K562 (cell line): ENCODE data around the gene AHCYL2. TPM values are rescaled to one million over a fixed set of nuclear protein-coding genes. Genes with fewer than 3 reads are reported as not detected.
A peak's percentile ranks its signal among the peaks of the same experiment; 100 is the strongest.

Source experiments
- BRF1 ChIP-seq: IDR thresholded peaks from 3 replicates; pipeline ENCODE4 v1.6.1; 2011; ENCODE audit warnings: borderline replicate concordance, mild to moderate bottlenecking; ENCODE audit not compliant: insufficient read length; ENCODE audit errors: extremely low read depth
- CBX8 ChIP-seq: fragments of 200-600 bp; sonication (generic); IDR thresholded peaks from 2 replicates; pipeline ENCODE4 v1.6.1; 2012; ENCODE audit warnings: borderline replicate concordance, mixed run types, low read depth, mild to moderate bottlenecking, moderate library complexity, mixed read lengths, low read length, control low read depth, inconsistent platforms; ENCODE audit not compliant: poor library complexity, severe bottlenecking; ENCODE audit errors: extremely low read depth
- CTBP1 ChIP-seq: fragments of 450-650 bp; IDR thresholded peaks from 2 replicates; pipeline ENCODE4 v1.6.1; 2016; ENCODE audit warnings: borderline replicate concordance
- EWSR1 ChIP-seq: fragments of 450-650 bp; IDR thresholded peaks from 2 replicates; pipeline ENCODE4 v1.6.1; 2018; ENCODE audit warnings: borderline replicate concordance, mild to moderate bottlenecking, low read depth, moderate library complexity; ENCODE audit not compliant: partially characterized antibody
- FUS ChIP-seq: fragments of 200-400 bp; formaldehyde crosslinking; optimal IDR thresholded peaks from 2 replicates; pipeline ENCODE3; 2017; ENCODE audit warnings: low read depth, low read length
- KAT8 ChIP-seq: fragments of 450-650 bp; IDR thresholded peaks from 2 replicates; pipeline ENCODE4 v1.6.1; 2016; ENCODE audit warnings: low read depth, mild to moderate bottlenecking
- MEIS2 ChIP-seq: fragments of 450-650 bp; IDR thresholded peaks from 2 replicates; pipeline ENCODE4 v1.6.1; 2014; ENCODE audit warnings: mild to moderate bottlenecking; ENCODE audit not compliant: partially characterized antibody
- MTA3 ChIP-seq: fragments of 450-650 bp; formaldehyde crosslinking; IDR thresholded peaks from 2 replicates; pipeline ENCODE4 v1.6.1; 2017; ENCODE audit warnings: mild to moderate bottlenecking, borderline replicate concordance
- NCOA1 ChIP-seq: fragments of 450-650 bp; IDR thresholded peaks from 2 replicates; pipeline ENCODE4 v1.6.1; 2016; ENCODE audit warnings: low read depth
- PHF8 ChIP-seq: fragments of 200-600 bp; sonication (generic); IDR thresholded peaks from 2 replicates; pipeline ENCODE4 v1.6.1; 2012; ENCODE audit warnings: mixed run types, mild to moderate bottlenecking, inconsistent platforms, low read length, moderate library complexity, borderline replicate concordance
- POLR3G ChIP-seq: IDR thresholded peaks from 2 replicates; pipeline ENCODE4 v1.6.1; 2011; ENCODE audit not compliant: insufficient read length, insufficient replicate concordance; ENCODE audit errors: extremely low read depth
- TEAD4 ChIP-seq, 2 experiments: sonication (generic) in 1 of 2; formaldehyde crosslinking in 1 of 2; IDR thresholded peaks; 2 replicates each; pipeline versions ENCODE4 v1.6.1 to v1.8.0; 2012 to 2022; ENCODE audit warnings: borderline replicate concordance in 1 of 2, inconsistent platforms in 1 of 2, low read length in 1 of 2, mild to moderate bottlenecking in 1 of 2, missing genetic modification reagents in 1 of 2
- YBX1 ChIP-seq: fragments of 450-650 bp; IDR thresholded peaks from 2 replicates; pipeline ENCODE4 v1.7.1; 2016; ENCODE audit warnings: mild to moderate bottlenecking
- ZNF280A ChIP-seq: fragments of 450-650 bp; IDR thresholded peaks from 2 replicates; pipeline ENCODE4 v1.6.1; 2018; ENCODE audit warnings: mild to moderate bottlenecking, low read depth; ENCODE audit not compliant: partially characterized antibody
- polyA plus RNA-seq, 8 experiments: library from polyadenylated mRNA; depleted of rRNA in 4 of 8; stranded (reverse) in 5 of 8; unstranded in 3 of 8; fragments of >200 nt; fragmentation: Nextera tagmentation in 2 of 8; fragmentation: Illumina TruSeq in 1 of 8; extraction: Ambion mirVana in 2 of 8; extraction: Trizol in 1 of 8; gene quantifications; 2 replicates each; pipeline versions ENCODE4 v1.2.1 to v1.2.3, GENCODE V29; 2011 to 2014; ENCODE audit warnings: inconsistent platforms in 1 of 8, missing spikeins in 1 of 8
- total RNA-seq, 7 experiments: library from RNA; depleted of rRNA in 6 of 7; stranded (reverse); fragments of >200 nt in 6 of 7; fragmentation: Illumina TruSeq in 2 of 7; extraction: Trizol in 2 of 7; gene quantifications; 2 replicates each; pipeline versions ENCODE4 v1.2.1 to v1.2.3, GENCODE V29; 2011 to 2021; ENCODE audit warnings: low replicate concordance in 1 of 7
- TF ChIP-seq, protein P1 (sequence below): fragments of 250-450 bp; sonication (Bioruptor Pico); IDR thresholded peaks from 2 replicates; pipeline ENCODE4 v1.4.0; 2020
- TF ChIP-seq, protein P2 (sequence below): fragments of 150-350 bp; IDR thresholded peaks from 2 replicates; pipeline ENCODE4 v1.6.1; 2014; ENCODE audit warnings: low read depth, mild to moderate bottlenecking, low read length, borderline replicate concordance

AHCYL2 gene
- total and polyA plus RNA-seq, 9 of the 15 experiments (the other 6 are each of a cell fraction or from before 2014, with no cell fraction given), result 0.93 to 10.5 (median 5.2) TPM

- TF ChIP-seq, protein P1, sequence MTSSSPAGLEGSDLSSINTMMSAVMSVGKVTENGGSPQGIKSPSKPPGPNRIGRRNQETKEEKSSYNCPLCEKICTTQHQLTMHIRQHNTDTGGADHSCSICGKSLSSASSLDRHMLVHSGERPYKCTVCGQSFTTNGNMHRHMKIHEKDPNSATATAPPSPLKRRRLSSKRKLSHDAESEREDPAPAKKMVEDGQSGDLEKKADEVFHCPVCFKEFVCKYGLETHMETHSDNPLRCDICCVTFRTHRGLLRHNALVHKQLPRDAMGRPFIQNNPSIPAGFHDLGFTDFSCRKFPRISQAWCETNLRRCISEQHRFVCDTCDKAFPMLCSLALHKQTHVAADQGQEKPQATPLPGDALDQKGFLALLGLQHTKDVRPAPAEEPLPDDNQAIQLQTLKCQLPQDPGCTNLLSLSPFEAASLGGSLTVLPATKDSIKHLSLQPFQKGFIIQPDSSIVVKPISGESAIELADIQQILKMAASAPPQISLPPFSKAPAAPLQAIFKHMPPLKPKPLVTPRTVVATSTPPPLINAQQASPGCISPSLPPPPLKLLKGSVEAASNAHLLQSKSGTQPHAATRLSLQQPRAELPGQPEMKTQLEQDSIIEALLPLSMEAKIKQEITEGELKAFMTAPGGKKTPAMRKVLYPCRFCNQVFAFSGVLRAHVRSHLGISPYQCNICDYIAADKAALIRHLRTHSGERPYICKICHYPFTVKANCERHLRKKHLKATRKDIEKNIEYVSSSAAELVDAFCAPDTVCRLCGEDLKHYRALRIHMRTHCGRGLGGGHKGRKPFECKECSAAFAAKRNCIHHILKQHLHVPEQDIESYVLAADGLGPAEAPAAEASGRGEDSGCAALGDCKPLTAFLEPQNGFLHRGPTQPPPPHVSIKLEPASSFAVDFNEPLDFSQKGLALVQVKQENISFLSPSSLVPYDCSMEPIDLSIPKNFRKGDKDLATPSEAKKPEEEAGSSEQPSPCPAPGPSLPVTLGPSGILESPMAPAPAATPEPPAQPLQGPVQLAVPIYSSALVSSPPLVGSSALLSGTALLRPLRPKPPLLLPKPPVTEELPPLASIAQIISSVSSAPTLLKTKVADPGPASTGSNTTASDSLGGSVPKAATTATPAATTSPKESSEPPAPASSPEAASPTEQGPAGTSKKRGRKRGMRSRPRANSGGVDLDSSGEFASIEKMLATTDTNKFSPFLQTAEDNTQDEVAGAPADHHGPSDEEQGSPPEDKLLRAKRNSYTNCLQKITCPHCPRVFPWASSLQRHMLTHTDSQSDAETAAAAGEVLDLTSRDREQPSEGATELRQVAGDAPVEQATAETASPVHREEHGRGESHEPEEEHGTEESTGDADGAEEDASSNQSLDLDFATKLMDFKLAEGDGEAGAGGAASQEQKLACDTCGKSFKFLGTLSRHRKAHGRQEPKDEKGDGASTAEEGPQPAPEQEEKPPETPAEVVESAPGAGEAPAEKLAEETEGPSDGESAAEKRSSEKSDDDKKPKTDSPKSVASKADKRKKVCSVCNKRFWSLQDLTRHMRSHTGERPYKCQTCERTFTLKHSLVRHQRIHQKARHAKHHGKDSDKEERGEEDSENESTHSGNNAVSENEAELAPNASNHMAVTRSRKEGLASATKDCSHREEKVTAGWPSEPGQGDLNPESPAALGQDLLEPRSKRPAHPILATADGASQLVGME (CRISPR knock-in tag), result 0 out of 2 replicates have a peak, but pooled peaks have one; percentile 38
- TF ChIP-seq ZNF280A (no peak), YBX1 (no peak), TEAD4 (IDR thresholded peaks at IDR 0.05; ENCODE audit: low read length) (no peak), TEAD4 (CRISPR knock-in tag; IDR thresholded peaks at IDR 0.05; ENCODE audit: borderline replicate concordance) (no peak), NCOA1 (no peak), KAT8 (0 out of 2 replicates have a peak, but pooled peaks have one; percentile 15), MTA3 (no peak), POLR3G (no peak), MEIS2 (no peak), FUS (no peak), CBX8 (no peak), EWSR1 (no peak), BRF1 (no peak), CTBP1 (no peak), PHF8 (no peak)
- TF ChIP-seq, protein P2, sequence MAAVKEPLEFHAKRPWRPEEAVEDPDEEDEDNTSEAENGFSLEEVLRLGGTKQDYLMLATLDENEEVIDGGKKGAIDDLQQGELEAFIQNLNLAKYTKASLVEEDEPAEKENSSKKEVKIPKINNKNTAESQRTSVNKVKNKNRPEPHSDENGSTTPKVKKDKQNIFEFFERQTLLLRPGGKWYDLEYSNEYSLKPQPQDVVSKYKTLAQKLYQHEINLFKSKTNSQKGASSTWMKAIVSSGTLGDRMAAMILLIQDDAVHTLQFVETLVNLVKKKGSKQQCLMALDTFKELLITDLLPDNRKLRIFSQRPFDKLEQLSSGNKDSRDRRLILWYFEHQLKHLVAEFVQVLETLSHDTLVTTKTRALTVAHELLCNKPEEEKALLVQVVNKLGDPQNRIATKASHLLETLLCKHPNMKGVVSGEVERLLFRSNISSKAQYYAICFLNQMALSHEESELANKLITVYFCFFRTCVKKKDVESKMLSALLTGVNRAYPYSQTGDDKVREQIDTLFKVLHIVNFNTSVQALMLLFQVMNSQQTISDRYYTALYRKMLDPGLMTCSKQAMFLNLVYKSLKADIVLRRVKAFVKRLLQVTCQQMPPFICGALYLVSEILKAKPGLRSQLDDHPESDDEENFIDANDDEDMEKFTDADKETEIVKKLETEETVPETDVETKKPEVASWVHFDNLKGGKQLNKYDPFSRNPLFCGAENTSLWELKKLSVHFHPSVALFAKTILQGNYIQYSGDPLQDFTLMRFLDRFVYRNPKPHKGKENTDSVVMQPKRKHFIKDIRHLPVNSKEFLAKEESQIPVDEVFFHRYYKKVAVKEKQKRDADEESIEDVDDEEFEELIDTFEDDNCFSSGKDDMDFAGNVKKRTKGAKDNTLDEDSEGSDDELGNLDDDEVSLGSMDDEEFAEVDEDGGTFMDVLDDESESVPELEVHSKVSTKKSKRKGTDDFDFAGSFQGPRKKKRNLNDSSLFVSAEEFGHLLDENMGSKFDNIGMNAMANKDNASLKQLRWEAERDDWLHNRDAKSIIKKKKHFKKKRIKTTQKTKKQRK, result no peak
Observed at GRCh38 chr7:129439963-129440625, 215.3 kb downstream of the AHCYL2 start (continued).
